GM18520 (cell line): ENCODE data around the gene RPS6KA2.

Experiments used
- ATAC-seq: cut with Tn5 transposase; IDR thresholded peaks from one replicate; pipeline ENCODE4 v1.9.1; 2021; ENCODE audit not compliant: unreplicated experiment

Gene RPS6KA2

GRCh38 chr6:166459272-166459671, 167.8 kb downstream of the RPS6KA2 start:
- no peak for ATAC-seq

- no peak for ATAC-seq
These were observed 170.5 kb downstream of the RPS6KA2 start for GRCh38 chr6:166456395-166457156.

GRCh38 chr6:166454692-166455515, 172.1 kb downstream of the RPS6KA2 start:
- no peak for ATAC-seq

- ATAC-seq: no peak
These were observed 173.4 kb downstream of the RPS6KA2 start for GRCh38 chr6:166453651-166454050.

GRCh38 chr6:166450167-166450873, 176.7 kb downstream of the RPS6KA2 start:
- ATAC-seq: no peak

GRCh38 chr6:166449641-166450040, 177.4 kb downstream of the RPS6KA2 start:
- no peak for ATAC-seq

- no peak for ATAC-seq
These were observed 178.0 kb downstream of the RPS6KA2 start for GRCh38 chr6:166449036-166449435.

- ATAC-seq: no peak
These were observed 178.6 kb downstream of the RPS6KA2 start for GRCh38 chr6:166448432-166448831.

- ATAC-seq: no peak
These were observed 180.4 kb downstream of the RPS6KA2 start for GRCh38 chr6:166446567-166447065.

GRCh38 chr6:166446146-166446545, 180.9 kb downstream of the RPS6KA2 start:
- no peak for ATAC-seq

- ATAC-seq: no peak
These were observed 182.6 kb downstream of the RPS6KA2 start for GRCh38 chr6:166444446-166444845.

GRCh38 chr6:166443166-166443565, 183.9 kb downstream of the RPS6KA2 start:
- ATAC-seq: no peak

GRCh38 chr6:166442131-166442685, 184.8 kb downstream of the RPS6KA2 start:
- no peak for ATAC-seq

GRCh38 chr6:166441325-166442078, 185.5 kb downstream of the RPS6KA2 start:
- ATAC-seq: no peak

- no peak for ATAC-seq
These were observed 186.3 kb downstream of the RPS6KA2 start for GRCh38 chr6:166440729-166441128.

- no peak for ATAC-seq
These were observed 186.9 kb downstream of the RPS6KA2 start for GRCh38 chr6:166440106-166440505.

- no peak for ATAC-seq
These were observed 187.5 kb downstream of the RPS6KA2 start for GRCh38 chr6:166439366-166440091.

- ATAC-seq: no peak
These were observed 188.7 kb downstream of the RPS6KA2 start for GRCh38 chr6:166438211-166438861.

GRCh38 chr6:166437661-166438060, 189.4 kb downstream of the RPS6KA2 start:
- ATAC-seq: no peak
